ENCODE results near the gene MAPRE3.
A peak's percentile ranks its signal among the peaks of the same experiment; 100 is the strongest.

Gene MAPRE3

GRCh38 chr2:27010139-27010538, 39.7 kb downstream of the MAPRE3 start:
- no peak overlapping the region for H3K27ac Mint-ChIP-seq
- ATAC-seq (no peak), DNase-seq (no peak)

DNA sequence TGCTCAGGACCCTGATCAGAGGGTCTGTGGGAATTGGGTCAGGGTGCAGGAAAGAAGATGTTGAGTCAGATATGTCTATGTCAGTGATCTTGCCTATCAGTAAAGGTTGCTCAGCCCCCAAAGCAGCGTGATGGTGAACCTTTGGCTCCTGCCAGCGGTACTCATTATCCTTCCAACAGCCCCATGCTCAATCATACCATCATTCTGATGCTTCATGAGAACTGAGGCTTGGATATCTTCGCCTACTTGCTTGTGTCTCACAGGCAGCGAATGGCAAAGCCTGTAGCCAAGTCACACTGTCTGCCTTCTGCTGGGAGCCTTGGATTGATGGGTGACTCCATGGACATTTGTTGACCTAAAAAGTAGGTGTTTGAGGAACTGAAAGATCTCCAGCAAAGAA, 43.3 kb downstream of the MAPRE3 start:
- Mint-ChIP-seq H3K9me3 (no peaks in the 10 kb centered on the region), H3K27me3 (no peaks in the 10 kb centered on the region), H3K4me1 (no peaks in the 10 kb centered on the region), H3K4me3 (no peak overlapping the region), H3K27ac (no peak overlapping the region)
- ATAC-seq (no peak), DNase-seq (no peak)

More at GRCh38 chr2:27010139-27010538, 39.7 kb downstream of the MAPRE3 start:
- Mint-ChIP-seq H3K4me3 (no peak overlapping the region), H3K4me1 (no peaks in the 10 kb centered on the region), H3K27me3 (no peaks in the 10 kb centered on the region), H3K9me3 (no peaks in the 10 kb centered on the region)

- DNase-seq (no peak), ATAC-seq (no peak)
- Mint-ChIP-seq H3K4me1 (no peaks in the 10 kb centered on the region), H3K4me3 (no peak overlapping the region), H3K9me3 (no peaks in the 10 kb centered on the region), H3K27me3 (no peaks in the 10 kb centered on the region), H3K27ac (no peak overlapping the region)
Measured at GRCh38 chr2:27014771-27015433, 44.5 kb downstream of the MAPRE3 start.

GRCh38 chr2:27016801-27017325, 46.4 kb downstream of the MAPRE3 start:
- ATAC-seq (peak; percentile 52), DNase-seq (peak in 1 of 2 donors; percentile 23)
- Mint-ChIP-seq H3K4me1 (no peaks in the 10 kb centered on the region), H3K27ac (peak overlapping the region in 1 of 2 donors; percentile 37), H3K27me3 (no peaks in the 10 kb centered on the region), H3K9me3 (no peaks in the 10 kb centered on the region), H3K4me3 (no peak overlapping the region)

- DNase-seq (no peak), ATAC-seq (no peak)
- Mint-ChIP-seq H3K4me1 (no peaks in the 10 kb centered on the region), H3K9me3 (no peaks in the 10 kb centered on the region), H3K4me3 (no peak overlapping the region), H3K27me3 (no peaks in the 10 kb centered on the region), H3K27ac (no peak overlapping the region)
Measured at GRCh38 chr2:27018142-27018541, 47.7 kb downstream of the MAPRE3 start.

DNA sequence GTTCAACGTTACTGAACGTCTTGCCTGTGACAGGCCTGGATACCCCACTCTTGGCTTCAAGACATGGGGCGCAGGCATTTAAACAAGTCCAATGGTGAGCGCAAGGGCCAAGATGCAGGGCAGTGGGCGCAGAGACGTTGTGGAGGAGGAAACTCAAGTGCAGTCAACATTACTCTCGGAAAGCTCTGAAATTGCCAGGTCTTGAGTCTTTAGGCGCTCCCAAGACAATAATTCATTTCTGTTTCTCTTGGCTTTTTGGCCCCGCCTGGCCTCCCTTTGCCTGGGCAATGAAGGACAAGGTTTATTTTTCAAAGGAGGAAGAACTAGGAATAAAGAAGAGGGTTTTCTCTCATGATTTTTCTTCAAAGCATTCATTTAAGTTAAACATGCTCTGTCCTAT, 49.0 kb downstream of the MAPRE3 start:
- no peaks in the 10 kb centered on the region for H3K4me1 Mint-ChIP-seq
- H3K9me3 Mint-ChIP-seq, result no peaks in the 10 kb centered on the region
- H3K4me3 Mint-ChIP-seq, result no peak overlapping the region
- no peak for ATAC-seq
- no peak overlapping the region for H3K27ac Mint-ChIP-seq
- no peak for DNase-seq
- H3K27me3 Mint-ChIP-seq, result no peaks in the 10 kb centered on the region

DNA sequence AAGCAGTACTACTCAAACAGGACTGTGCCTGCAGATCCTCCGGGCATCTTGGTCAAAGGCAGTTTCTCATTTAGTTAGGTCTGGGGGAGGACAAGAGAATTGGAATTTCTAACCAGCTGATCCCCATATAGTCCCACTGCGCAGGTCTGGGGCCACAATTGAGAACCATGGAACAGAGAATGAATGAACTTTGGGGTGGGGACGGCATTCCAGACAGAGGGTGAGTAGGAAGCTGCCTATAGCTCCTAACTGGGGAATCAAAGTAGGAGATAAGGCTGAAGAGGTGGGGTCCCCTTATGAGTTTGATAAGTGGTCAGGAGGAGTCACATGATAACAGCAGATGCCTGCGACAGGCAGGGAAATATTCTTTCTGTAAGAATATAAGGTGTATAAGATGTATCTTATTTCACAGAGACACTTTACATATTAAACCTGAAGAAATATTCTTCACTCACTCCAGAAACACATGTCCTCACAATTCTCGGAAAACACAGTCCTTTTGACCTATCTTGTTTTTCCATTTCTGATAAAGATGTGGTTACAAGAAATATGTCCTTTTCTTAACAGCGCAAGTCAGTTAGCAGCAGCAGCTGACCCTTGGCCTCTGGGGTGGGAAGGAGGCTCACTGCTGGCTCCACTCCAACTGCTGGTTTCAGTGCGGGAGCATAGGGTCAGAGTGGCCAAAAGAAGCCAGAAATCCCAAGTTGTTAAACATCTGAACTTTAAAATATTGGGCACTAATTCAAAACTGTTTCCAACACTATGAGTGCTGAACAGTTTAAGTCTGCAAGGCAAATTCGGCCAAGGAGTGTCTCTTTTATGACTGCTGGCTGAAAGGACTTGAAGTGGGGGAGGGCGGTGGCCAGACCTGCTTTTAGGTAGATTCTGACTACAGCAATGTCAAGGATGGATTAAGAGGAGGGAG, 49.8 kb downstream of the MAPRE3 start:
- ATAC-seq, result no peak
- H3K4me3 Mint-ChIP-seq, result no peak overlapping the region

DNA sequence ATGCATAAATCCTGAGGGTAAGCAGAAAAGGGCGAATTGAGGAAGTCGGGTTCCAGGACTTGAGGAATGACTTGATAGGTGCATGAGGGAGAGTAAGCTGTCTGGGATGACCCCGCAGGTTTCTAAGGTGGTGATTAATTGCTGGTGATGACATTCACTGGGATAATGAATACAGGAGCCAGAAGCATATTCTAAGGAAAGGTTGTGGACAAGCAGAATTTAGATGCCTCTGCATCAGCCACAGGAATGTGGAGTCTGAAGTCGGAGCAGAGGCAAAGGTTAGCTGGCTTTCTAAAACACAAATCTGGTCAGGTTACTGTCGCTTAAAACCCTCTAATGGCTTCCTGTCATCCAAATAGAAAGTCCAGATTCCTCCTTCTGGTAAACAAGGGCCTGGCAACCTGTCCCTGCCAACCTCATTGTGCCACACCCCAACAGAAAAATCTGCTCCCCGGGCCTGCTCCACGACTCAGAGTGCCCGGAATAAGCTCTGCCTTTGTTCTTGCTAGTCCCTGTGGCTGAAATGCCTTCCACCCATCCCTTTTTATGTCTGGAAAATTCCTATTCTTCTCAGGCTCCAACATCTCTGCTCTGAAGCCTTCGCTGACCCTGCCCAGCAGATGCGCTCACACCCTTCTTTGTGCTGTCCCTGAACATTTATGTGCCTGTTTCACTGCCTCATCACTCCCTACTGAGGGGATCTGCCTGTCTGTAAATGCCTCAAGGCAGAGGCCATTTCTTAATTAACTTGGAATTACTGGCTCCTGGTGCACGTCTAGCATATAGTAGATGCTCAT, 51.0 kb downstream of the MAPRE3 start:
- Mint-ChIP-seq H3K9me3 (no peaks in the 10 kb centered on the region), H3K27me3 (no peaks in the 10 kb centered on the region), H3K4me1 (no peaks in the 10 kb centered on the region), H3K27ac (peak overlapping the region in 1 of 2 donors; percentile 14), H3K4me3 (no peak overlapping the region)
- ATAC-seq (no peak), DNase-seq (no peak)

More for the DNA sequence above, 49.8 kb downstream of the MAPRE3 start:
- no peak for DNase-seq
- no peaks in the 10 kb centered on the region for H3K4me1 Mint-ChIP-seq
- H3K27me3 Mint-ChIP-seq, result no peaks in the 10 kb centered on the region
- H3K9me3 Mint-ChIP-seq, result no peaks in the 10 kb centered on the region
- H3K27ac Mint-ChIP-seq, result no peak overlapping the region

GRCh38 chr2:27023740-27024139, 53.3 kb downstream of the MAPRE3 start:
- DNase-seq, result no peak
- no peak for ATAC-seq
- Mint-ChIP-seq H3K4me1 (peaks cover 15% of the 10 kb centered on the region), H3K27ac (peak overlapping the region in 1 of 2 donors; percentile 87), H3K4me3 (no peak overlapping the region), H3K27me3 (no peaks in the 10 kb centered on the region), H3K9me3 (no peaks in the 10 kb centered on the region)

- Mint-ChIP-seq H3K27ac (no peak overlapping the region), H3K4me3 (no peak overlapping the region), H3K9me3 (no peaks in the 10 kb centered on the region), H3K27me3 (no peaks in the 10 kb centered on the region), H3K4me1 (peaks cover 20% of the 10 kb centered on the region)
- ATAC-seq (no peak), DNase-seq (no peak)
Measured at GRCh38 chr2:27024188-27024587, 53.8 kb downstream of the MAPRE3 start.

GRCh38 chr2:27024812-27025211, 54.4 kb downstream of the MAPRE3 start:
- H3K27me3 Mint-ChIP-seq, result no peaks in the 10 kb centered on the region
- H3K27ac Mint-ChIP-seq, result no peak overlapping the region
- H3K4me3 Mint-ChIP-seq, result no peak overlapping the region
- peak; percentile 37 for ATAC-seq
- no peaks in the 10 kb centered on the region for H3K9me3 Mint-ChIP-seq
- H3K4me1 Mint-ChIP-seq, result peaks cover 26% of the 10 kb centered on the region
- DNase-seq, result no peak

DNA sequence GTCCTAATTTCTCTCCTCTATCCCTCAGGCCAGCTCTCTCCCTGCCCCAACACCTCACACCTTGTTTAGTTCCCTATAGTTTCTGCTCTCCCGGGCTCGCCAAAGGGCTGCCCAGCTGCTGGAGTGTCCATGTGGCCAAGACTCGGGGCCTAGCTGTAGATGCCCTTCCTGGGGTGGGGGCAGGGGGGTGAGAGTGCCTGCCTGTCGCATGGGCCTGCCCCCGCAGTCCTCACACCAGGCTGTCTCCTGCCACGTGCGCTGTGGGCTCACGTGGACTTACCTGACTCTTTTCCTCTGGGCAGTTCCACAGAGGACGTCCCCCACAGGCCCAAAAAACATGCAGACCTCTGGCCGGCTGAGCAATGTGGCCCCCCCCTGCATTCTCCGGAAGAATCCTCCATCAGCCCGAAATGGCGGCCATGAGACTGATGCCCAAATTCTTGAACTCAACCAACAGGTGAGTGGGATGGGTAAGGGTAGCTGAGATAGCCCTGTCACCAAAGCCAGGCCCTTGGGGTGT, 54.9 kb downstream of the MAPRE3 start:
- H3K4me3 Mint-ChIP-seq, result no peak overlapping the region
- H3K27ac Mint-ChIP-seq, result no peak overlapping the region
- DNase-seq, result no peak
- ATAC-seq, result no peak
- no peaks in the 10 kb centered on the region for H3K9me3 Mint-ChIP-seq
- peaks cover 31% of the 10 kb centered on the region for H3K4me1 Mint-ChIP-seq
- no peaks in the 10 kb centered on the region for H3K27me3 Mint-ChIP-seq

- Mint-ChIP-seq H3K4me1 (peaks cover 35% of the 10 kb centered on the region), H3K9me3 (no peaks in the 10 kb centered on the region), H3K27ac (no peak overlapping the region)
Measured at GRCh38 chr2:27025861-27026851, 55.7 kb downstream of the MAPRE3 start.

DNA sequence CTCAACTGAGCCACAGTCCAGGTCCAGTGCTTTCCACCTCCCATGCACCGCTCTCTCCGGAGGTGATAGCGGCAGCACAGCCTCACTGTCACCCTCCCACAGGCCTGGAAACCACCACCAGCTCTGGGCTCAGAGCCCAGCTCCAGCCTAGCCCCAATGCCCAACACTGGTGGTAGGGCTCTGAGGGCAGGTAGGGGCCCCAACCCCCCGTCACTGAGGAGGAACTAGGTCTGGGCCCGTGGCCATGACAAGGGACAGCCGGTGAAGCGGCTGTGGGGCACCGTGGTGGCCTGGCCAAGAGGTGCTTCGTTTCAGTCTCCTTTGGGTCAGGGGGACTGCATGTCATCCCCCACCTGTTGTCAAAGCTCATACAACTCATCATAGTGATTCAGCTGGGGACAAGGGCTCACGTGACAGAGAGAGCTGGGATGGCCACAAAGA, 56.8 kb downstream of the MAPRE3 start:
- no peak for DNase-seq
- Mint-ChIP-seq H3K4me3 (no peak overlapping the region), H3K4me1 (peaks cover 46% of the 10 kb centered on the region), H3K9me3 (no peaks in the 10 kb centered on the region), H3K27ac (no peak overlapping the region), H3K27me3 (no peaks in the 10 kb centered on the region)
- no peak for ATAC-seq

More at GRCh38 chr2:27025861-27026851, 55.7 kb downstream of the MAPRE3 start:
- Mint-ChIP-seq H3K4me3 (no peak overlapping the region), H3K27me3 (no peaks in the 10 kb centered on the region)
- no peak for ATAC-seq
- DNase-seq, result no peak

Data from stimulated activated naive CD8-positive, alpha-beta T cell treated with anti-CD3 and anti-CD28 coated beads, Interleukin-15, amount 100 ng/mL, for 72 hours (primary cell).